Hematopoietic multipotent progenitor cell treated with erythropoietin and hydrocortisone succinate and interleukin-3 and kit ligand, for 15 days (in vitro differentiated cells): Measurements from ENCODE around the gene ECE1.
"Not testable (repeated sequence)": the region's sequence is repeated elsewhere in the genome, so short reads cannot be mapped to it uniquely, and the experiment has no call there.

ENCODE experiments used
- DNase-seq: peaks from one replicate; pipeline ENCODE4 v3.0.0-alpha.2; 2015; ENCODE audit warnings: low spot score

The ECE1 gene

GRCh38 chr1:21178271-21178670 lies 112.0 kb downstream of the ECE1 start:
- DNase-seq, result not testable (repeated sequence)

- peak; percentile 96 for DNase-seq
These were observed 113.4 kb downstream of the ECE1 start, which contains the start of gene EIF4G3 for GRCh38 chr1:21176586-21177555. Gene EIF4G3 (minus strand): TSS chr1:21176897. CDS start chr1:21002742, 174,155 bp downstream.

- DNase-seq, result no peak
These were observed 114.3 kb downstream of the ECE1 start for GRCh38 chr1:21175670-21176581.

GRCh38 chr1:21175324-21175669 lies 115.0 kb downstream of the ECE1 start:
- DNase-seq, result no peak

- no peak for DNase-seq
These were observed 115.5 kb downstream of the ECE1 start for GRCh38 chr1:21174654-21175323.

- DNase-seq, result no peak
These were observed 116.0 kb downstream of the ECE1 start for GRCh38 chr1:21174230-21174629.

- not testable (repeated sequence) for DNase-seq
These were observed 117.2 kb downstream of the ECE1 start for GRCh38 chr1:21173096-21173495.

GRCh38 chr1:21170837-21171236 lies 119.4 kb downstream of the ECE1 start:
- DNase-seq, result not testable (repeated sequence)

GRCh38 chr1:21168444-21168843 lies 121.8 kb downstream of the ECE1 start:
- no peak for DNase-seq
